ENCODE measurements around the gene FBLN1. TPM values are rescaled to one million over a fixed set of nuclear protein-coding genes. Genes with fewer than 3 reads are reported as not detected.

FBLN1 gene
- total and polyA plus RNA-seq, 9 of the 15 experiments (the other 6 are each of a cell fraction or from before 2014, with no cell fraction given) = 0.66 TPM; not detected in 8

- WGBS (ENCODE audit: insufficient coverage, low coverage, missing lambda C conversion rate) = 5% methylated on average over 11 of the region's 12 CpGs
- DNase-seq (ENCODE audit: extremely low read depth in 1 of 4, low spot score in 3 of 4) (no peak), ATAC-seq (no peak), FAIRE-seq (no peak)
- CTCF ChIA-PET (ENCODE audit: low intra/inter-chr PET ratio) = no interaction called here
- Histone ChIP-seq H4K20me1 (replicated peaks; ENCODE audit: control insufficient read depth, insufficient read depth, low read length) (no peaks in the 10 kb centered on the region), H3K27ac (ENCODE audit: extremely low read depth, low read depth, low read length) (no peak overlapping the region), H2AFZ (ENCODE audit: low read depth, low read length) (no peak overlapping the region), H3K36me3 (ENCODE audit: control insufficient read depth, insufficient read depth, low read length) (no peaks in the 10 kb centered on the region), H3K9me3 (replicated peaks; ENCODE audit: control insufficient read depth, insufficient read depth, low read depth, low read length) (no peaks in the 10 kb centered on the region), H3K9ac (ENCODE audit: insufficient read depth in 1 of 2, low read depth in 2 of 2, low read length in 2 of 2) (no peak overlapping the region), H3K79me2 (ENCODE audit: control insufficient read depth, insufficient read depth, low read length) (no peaks in the 10 kb centered on the region), H3K9me1 (ENCODE audit: control insufficient read depth, insufficient read depth, low read length) (no peaks in the 10 kb centered on the region), H3K4me1 (replicated peaks in 1 of 2; ENCODE audit: control insufficient read depth in 2 of 2, insufficient read depth in 2 of 2, low read length in 2 of 2) (peaks cover 0 to 8% of the 10 kb centered on the region in 2 experiments; a peak in 2 of 5 replicates), H3K27me3 (ENCODE audit: control insufficient read depth in 2 of 2, insufficient read depth in 2 of 2, low read length in 2 of 2) (peaks cover 0 to 60% of the 10 kb centered on the region in 2 experiments; a peak in 2 of 5 replicates), H3K4me3 (no peak overlapping the region), H3K4me2 (ENCODE audit: insufficient read depth, low read length) (no peak overlapping the region)
- no TSS peak for BruUV-seq (replicated peaks)
- POLR2A ChIA-PET = no interaction called here
- intact Hi-C loops (cut with micrococcal nuclease) = no loop called here
- no peak for TF ChIP-seq CBFB (CRISPR knock-in tag; IDR thresholded peaks at IDR 0.05)
- TF ChIP-seq E2F5 (CRISPR knock-in tag; IDR thresholded peaks at IDR 0.05) = no peak
- TF ChIP-seq, protein P1, sequence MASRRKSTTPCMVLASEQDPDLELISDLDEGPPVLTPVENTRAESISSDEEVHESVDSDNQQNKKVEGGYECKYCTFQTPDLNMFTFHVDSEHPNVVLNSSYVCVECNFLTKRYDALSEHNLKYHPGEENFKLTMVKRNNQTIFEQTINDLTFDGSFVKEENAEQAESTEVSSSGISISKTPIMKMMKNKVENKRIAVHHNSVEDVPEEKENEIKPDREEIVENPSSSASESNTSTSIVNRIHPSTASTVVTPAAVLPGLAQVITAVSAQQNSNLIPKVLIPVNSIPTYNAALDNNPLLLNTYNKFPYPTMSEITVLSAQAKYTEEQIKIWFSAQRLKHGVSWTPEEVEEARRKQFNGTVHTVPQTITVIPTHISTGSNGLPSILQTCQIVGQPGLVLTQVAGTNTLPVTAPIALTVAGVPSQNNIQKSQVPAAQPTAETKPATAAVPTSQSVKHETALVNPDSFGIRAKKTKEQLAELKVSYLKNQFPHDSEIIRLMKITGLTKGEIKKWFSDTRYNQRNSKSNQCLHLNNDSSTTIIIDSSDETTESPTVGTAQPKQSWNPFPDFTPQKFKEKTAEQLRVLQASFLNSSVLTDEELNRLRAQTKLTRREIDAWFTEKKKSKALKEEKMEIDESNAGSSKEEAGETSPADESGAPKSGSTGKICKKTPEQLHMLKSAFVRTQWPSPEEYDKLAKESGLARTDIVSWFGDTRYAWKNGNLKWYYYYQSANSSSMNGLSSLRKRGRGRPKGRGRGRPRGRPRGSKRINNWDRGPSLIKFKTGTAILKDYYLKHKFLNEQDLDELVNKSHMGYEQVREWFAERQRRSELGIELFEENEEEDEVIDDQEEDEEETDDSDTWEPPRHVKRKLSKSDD (conservative IDR thresholded peaks at IDR 0.05; ENCODE audit: low read length) = no peak
- TF ChIP-seq, protein P2, sequence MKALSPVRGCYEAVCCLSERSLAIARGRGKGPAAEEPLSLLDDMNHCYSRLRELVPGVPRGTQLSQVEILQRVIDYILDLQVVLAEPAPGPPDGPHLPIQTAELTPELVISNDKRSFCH (CRISPR knock-in tag; IDR thresholded peaks at IDR 0.05) = no peak
- TF ChIP-seq, protein P2 (tag; IDR thresholded peaks at IDR 0.05) = no peak
- TF ChIP-seq PRPF4 (IDR thresholded peaks at IDR 0.05; ENCODE audit: insufficient read depth, low read depth, low read length, poor library complexity, severe bottlenecking) = no peak
- TF ChIP-seq, protein P3, sequence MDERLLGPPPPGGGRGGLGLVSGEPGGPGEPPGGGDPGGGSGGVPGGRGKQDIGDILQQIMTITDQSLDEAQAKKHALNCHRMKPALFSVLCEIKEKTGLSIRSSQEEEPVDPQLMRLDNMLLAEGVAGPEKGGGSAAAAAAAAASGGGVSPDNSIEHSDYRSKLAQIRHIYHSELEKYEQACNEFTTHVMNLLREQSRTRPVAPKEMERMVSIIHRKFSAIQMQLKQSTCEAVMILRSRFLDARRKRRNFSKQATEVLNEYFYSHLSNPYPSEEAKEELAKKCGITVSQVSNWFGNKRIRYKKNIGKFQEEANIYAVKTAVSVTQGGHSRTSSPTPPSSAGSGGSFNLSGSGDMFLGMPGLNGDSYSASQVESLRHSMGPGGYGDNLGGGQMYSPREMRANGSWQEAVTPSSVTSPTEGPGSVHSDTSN (CRISPR knock-in tag; IDR thresholded peaks at IDR 0.05; ENCODE audit: low read depth) = no peak
- TF ChIP-seq, protein P3 (tag; conservative IDR thresholded peaks at IDR 0.05; ENCODE audit: low read depth) = no peak
- TF ChIP-seq, protein P4, sequence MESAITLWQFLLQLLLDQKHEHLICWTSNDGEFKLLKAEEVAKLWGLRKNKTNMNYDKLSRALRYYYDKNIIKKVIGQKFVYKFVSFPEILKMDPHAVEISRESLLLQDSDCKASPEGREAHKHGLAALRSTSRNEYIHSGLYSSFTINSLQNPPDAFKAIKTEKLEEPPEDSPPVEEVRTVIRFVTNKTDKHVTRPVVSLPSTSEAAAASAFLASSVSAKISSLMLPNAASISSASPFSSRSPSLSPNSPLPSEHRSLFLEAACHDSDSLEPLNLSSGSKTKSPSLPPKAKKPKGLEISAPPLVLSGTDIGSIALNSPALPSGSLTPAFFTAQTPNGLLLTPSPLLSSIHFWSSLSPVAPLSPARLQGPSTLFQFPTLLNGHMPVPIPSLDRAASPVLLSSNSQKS (CRISPR knock-in tag; IDR thresholded peaks at IDR 0.05) = no peak
- no peak for TF ChIP-seq RNF2 (IDR thresholded peaks at IDR 0.05)
- no peak for TF ChIP-seq HMGXB4 (CRISPR knock-in tag; IDR thresholded peaks at IDR 0.05)
- no peak for TF ChIP-seq HNRNPL (IDR thresholded peaks at IDR 0.05; ENCODE audit: low read depth, low read length)
- in situ Hi-C loops (cut with MboI) = no loop called here
Observed at GRCh38 chr22:45544588-45545170, 42.0 kb downstream of the FBLN1 start.

Measured in K562 (cell line).